ENCODE data around the gene FDXACB1.

The FDXACB1 gene, protein sequence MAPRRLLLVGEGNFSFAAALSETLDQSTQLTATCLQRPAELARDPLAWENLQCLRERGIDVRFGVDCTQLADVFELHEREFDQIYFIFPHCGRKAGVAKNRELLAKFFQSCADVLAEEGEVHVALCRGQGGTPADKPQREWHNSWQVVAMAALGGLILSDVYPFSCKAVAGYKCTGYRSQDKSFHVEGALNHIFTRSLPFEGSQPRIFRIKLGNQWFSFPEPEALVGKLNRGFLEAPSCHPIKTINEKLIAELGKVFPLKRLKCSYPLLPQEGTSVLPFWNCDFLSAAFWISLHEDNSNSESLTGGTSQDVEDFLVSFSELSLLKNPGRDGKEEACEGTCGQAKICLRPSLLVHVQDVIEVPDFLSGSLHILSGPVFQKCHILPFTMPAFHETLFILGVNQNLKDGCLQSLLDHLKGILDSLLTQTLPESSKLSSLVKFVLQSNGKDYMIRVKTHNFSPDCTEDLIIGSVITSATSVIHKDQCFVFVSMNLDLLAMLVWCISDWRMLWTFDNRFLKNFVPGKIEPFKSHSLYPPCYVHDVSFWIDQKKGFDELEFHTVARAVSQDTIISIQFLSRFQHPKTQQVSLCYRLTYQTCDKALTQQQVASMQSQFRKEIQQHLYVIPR

DNA sequence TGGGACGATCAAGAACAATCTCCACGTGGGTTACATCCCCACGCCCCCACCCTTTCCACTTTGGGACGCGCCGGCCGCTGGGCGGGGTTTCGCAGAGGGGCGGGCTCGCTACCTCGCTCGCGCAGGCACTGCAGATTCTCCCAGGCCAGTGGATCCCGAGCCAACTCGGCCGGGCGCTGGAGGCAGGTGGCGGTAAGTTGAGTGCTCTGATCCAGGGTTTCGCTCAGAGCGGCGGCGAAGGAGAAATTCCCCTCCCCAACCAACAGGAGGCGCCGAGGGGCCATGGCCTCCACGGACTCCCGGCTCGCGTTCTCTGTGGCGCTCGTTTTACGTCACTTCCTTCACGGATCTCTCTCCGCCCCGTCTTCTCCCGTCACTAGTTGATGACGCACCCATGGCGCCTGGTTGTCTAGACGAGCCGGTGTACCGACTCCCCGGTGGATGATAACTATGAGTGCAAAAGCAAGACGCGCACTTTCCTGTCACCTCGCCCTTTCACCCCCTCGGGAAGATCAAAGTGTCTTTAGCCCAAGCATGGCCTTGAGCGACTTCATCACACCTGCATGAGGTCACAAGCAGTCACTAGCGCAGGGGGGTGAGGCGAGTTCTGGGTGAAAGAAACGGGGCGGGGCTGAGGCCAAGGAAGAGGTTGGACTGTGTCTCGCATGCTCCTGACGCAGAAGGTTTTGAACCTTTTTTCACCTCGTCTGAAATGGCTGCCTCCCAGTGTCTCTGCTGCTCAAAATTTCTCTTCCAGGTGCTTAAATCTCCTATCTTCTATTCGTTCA, at the start of gene FDXACB1, which contains the start of gene CFAP68:
Gene FDXACB1 (minus strand): TSS at position 317 of the 788 bp plus-strand sequence. CDS start 33 bp downstream, at position 284.
Gene CFAP68 (plus strand): TSS at position 693 of the 788 bp plus-strand sequence. CDS start 20 bp downstream, at position 713.
- DNase-seq = peak; percentile 97

DNA sequence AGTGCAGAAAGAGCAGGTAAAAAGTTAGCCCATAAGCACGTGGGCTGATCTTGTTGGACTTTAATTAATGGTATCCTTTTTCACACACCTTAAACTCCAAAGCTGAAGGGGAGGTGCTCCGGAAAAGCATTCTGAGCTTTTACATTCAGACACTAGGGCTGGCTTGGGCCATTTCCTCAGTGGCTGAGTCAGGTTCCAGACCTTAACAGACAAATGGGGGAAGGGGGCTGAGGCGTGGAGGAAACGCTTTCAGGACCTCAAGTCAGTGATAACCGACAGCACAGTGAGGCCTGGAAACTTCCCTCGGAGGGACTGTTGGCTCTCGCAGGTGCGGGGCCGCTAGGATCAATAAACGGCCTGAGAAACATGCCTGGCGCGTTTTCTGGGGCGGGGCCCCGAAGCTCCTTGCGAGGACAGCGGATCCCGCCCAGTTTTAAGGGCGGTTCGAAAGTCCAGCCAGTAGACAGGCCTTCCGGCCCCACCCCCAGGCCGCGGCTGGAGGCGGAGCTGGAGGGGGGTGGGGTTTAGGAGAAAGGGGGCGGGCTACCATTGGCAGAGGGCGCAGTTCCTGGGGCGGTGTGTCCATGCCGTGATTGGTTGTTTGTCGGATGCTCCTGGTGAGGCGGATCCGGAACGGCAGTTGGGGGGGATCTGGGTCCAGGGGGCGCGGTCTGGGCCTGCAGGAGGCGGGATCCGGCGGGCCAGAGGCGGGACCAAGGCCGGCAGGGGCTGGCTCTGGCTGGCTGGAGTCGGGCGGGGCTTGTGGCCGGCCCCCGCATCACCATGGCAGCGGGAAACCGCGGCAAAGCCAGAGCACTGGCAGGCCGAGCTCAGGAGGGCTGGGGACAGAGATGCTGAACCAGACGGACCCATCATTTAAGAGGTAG, 47.8 kb upstream of the FDXACB1 start:
- peak; percentile 96 for DNase-seq

DNA sequence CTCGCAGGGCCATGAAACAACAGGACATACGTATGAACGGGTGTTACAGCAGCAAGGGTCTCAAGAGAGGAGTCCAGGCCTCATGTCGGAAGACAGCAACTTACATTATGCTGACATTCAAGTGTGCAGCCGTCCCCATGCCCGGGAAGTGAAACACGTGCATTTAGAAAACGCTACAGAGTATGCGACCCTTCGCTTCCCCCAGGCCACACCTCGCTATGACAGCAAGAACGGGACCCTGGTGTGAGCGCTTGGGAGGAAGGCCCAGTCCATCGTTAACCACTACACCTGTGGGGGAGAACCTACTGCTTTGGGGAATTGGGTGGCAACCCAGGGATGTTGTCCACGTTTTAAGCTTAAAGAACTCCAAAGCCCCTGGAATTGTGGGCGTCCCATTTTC, 47.0 kb upstream of the FDXACB1 start:
- no peak for DNase-seq

DNA sequence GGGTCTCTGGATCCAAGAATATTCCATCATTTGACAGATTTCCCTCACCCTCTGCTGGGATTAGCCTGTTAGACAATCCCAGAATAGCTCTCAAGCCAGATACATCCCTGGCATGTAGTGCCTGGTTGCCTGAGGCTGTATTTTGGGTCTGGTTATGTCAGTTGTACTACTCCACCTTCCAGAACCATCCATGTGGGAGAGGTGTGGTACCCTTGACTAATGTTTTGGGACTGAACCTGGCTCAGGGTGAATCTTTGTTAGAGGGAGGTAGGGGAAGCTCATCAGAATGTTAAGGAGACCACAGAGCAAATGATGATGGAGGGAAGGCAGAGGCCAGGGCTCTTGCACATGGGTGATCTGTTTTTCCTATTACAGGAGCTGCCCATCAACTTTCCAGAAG, 45.0 kb upstream of the FDXACB1 start:
- no peak for DNase-seq

DNA sequence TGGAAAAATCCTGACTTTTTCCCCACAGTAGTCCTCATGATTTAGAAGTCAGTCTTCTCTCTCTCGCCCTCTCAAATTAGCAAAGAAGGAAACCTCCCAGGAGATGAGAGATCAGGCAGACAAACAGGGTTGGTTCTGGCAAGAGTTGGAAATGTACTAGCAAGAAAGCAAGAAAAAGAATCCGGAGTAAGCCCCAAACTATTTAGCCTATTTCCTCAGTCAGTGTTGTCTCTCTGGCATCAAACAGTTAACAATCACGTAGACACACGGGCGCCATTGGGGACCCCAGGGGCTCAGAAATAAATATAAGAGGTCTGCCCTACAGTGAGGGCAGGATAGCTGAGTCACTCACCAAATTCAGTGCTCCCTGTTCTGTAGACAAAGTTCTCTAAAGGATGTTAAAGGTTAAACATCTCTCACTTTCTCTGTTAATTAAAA, 44.4 kb upstream of the FDXACB1 start:
- no peak for DNase-seq

DNA sequence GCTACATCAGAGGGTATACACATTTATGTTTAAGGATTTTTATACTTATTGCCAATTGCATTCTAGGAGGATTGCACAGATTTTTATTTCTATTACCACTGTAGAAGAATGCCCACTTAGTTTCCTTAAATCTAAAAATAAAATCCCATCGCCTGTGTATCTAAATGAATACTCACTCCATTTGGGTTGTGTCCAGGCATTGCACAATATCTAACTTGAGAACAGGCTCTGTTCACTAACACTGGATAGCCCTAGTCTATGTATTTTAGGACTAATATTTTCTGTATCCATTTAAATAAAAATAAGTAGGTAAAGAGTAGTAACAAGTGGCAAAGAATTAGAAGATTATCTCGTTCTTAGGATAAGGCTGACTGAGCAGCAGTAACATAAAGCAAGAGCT, 43.8 kb upstream of the FDXACB1 start:
- no peak for DNase-seq

DNA sequence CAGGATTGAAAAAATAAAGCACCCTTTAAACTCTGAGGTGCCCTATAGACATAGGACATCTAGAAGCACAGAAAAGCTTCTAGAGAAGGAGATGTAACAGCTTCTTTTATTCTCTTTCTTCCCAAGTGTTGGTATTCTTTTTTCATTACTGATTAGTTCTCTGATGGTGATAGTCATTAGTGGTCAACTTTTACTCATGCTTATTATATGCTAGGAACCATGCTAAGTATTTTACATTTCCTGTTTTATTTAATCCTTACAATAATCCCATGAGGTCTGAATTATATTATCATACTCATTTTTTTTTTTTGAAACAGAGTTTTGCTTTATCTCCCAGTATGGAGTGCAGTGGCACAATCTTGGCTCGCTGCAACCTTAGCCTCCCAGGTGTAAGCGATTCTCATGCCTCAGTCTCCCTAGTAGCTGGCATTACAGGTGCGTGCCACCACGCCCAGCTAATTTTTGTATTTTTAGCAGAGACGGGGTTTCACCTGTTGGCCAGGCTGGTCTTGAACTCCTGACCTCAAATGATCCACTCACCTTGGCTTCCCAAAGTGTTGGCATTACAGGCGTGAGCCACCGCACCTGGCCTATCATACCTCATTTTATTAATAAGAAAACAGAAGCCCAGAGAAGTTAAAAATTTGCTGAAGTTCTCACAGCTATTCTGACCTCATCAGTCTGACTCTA, 42.7 kb upstream of the FDXACB1 start:
- no peak for DNase-seq

DNA sequence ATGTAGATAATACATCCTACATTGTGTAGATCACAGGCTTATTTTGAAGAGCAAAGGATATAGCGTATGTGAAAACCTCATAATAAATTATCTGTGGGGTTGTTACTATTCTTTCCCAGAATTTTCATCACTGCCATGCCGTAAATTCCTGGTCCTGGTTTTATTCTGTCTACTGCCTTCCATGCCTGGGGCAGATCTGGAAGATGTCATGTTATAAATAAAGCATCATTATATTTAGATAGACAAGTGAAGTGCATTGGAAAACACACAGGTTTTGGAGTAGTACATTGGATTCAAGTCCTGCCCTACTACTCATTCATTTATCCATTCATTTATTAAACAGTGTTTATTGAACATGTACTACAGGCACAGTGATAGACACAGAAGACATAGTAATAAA, 41.9 kb upstream of the FDXACB1 start:
- no peak for DNase-seq

DNA sequence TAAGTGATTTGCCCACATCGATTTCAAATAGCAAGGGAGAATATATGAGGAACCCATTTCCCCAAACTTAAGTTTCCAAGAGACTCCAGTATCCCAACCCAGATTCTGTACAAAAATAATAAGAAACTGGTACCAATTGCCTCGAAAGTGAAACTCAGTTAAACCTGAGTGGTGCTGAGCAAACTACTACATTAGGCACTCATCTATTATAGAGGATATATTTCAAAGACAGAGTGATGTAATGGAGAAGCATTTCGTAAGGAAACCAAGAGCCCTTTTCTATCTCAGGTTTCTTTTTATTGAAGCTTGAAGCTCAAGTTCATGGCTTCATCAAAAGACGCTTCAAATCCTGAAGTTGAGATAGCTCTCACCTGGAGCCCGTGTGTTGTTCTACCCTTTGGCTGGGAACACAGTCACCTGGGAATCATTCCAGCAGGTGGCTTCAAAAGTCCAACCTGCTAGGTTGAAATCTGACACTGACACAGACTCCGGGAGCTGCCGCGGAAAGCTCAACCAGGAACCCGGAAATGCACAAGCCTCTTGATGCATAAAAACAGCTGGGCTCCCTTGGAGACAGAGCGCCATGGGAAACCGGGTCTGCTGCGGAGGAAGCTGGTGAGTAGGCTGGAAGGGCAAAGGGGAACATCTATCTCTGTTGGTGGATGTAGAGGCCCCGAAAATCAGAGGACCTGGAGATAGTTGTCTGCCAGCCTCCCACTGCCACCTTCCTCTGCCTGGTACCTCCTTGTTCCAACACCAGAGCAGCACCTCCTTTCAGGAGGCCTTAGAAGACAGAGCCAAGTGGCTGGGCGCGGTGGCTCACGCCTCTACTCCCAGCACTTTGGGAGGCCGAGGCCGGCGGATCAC, 39.7 kb upstream of the FDXACB1 start, which contains the start of gene C11orf52:
Gene C11orf52 (plus strand): TSS at position 524 of the 867 bp plus-strand sequence. CDS start 60 bp downstream, at position 584.
- peak; percentile 92 for DNase-seq

DNA sequence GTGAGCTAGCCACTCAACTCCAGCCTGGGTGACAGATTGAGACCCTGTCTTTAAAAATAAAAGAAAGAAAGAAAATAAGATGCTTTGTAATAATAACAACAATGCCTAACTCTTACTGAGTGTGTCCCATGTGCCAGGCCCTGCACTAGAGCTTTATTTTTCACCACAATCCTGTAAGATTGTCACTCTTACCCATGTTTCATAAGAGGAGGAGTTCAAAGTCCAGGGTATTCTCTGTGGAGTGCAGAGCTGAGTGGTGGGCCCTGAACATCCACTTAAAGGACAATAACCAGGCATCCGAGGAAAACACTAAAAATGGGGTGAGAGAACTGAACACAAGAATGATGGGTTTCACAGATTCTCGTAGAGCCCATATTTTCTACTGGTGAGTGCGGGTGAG, 38.8 kb upstream of the FDXACB1 start:
- DNase-seq = no peak

DNA sequence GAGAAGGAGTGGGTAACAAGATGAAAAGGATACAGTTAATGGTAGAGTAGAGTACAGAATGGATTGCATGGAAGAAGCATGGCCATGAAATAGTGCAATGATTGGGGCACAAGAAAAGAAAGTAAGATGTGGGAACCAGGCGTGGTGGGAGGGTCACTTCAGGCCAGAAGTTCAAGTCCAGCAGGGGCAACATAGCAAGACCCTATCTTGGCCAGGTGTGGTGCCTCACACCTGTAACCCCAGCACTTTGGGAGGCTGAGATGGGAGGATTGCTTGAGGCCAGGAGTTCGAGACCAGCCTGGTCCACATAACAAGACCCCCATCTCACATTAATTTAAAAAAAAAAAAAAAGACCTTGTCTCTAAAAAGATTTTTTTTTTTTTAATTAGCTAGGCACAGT, 38.3 kb upstream of the FDXACB1 start:
- DNase-seq = no peak

DNA sequence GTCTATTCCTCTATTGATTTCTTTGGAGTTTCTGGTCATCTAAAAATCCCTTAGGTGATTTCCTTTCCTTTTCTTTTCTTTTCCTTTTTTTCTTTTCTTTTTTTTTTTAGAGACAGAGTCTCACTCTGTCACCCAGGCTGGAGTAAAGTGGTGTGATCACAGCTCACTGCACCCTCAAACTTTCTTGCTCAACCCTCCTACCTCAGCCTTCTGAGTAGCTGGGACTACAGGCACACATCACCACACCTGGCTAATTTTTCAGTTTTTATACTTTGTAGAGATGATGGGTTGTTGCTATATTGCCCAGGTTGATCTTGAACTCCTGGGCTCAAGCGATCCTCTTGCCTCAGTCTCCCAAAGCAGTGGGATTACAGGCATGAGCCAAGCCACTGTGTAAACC, 37.8 kb upstream of the FDXACB1 start:
- DNase-seq = no peak

DNA sequence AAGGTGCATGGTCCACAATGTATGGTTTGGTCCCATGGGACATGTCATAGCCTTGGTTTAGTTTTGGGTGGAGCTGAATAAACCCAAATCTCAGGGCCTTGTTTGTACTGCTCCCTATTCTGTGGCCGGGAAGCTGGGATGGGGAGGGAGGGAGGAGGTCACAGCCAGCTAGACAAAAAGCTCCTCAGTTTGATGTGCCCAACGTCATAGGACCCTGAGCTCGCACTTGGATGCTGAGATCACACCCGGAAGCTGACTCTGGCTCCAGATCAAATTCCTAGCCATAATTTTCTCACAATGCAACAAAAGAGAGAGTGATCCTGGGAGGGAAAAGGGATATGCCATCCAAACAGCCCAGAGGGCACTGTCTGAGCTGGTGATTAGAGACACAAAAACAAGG, 35.0 kb upstream of the FDXACB1 start:
- DNase-seq = peak; percentile 61

DNA sequence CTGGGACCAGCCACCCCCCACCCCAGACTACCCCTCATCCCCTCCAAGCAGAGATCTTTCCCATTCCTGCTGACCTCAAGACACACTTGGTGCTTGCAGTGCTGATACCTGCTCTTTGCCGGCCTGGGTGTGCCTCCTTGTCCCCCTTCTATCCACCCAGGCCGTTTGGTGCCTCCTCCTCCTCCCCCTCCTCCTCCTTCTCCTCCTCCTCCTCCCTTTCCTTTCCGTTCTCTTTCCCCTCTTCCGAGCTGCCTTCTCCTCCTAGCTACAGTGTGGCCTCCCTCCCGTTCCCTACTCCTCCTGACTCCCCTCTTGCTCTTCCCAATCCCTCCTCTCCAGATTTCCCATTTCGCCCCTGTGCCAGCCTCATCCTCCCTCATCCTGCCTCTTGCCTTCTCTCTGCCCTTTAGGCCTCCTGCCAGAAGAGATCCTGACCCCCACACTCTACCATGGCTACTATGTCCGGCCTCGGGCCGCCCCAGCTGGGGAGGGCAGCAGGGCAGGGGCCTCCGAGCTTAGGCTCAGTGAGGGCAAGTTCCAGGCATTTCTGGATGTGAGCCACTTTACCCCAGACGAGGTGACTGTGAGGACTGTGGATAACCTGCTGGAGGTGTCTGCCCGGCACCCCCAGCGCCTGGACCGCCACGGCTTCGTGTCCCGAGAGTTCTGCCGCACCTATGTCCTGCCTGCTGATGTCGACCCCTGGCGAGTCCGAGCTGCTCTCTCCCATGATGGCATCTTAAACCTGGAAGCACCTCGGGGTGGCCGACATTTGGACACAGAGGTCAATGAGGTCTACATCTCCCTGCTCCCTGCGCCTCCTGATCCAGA, 34.3 kb upstream of the FDXACB1 start:
- no peak for DNase-seq

DNA sequence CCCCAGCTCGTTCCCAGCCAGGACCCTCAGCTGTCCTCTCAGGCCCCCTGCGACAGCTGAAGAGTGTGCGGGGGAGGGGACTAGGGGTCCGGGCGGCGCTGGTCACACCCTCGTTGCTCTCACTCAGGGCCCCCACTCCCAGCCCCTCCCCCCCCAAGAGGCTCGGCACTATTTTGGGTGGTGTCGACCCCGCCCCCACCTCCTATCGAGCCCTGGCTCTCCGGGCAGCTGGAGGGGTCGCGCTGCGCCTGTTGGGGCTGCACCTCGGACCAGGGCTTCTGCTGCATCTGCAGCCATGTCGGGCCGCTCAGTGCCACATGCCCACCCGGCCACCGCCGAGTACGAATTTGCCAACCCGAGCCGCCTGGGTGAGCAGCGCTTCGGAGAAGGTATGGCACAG, 33.6 kb upstream of the FDXACB1 start, which contains the start of gene HSPB2:
Gene HSPB2 (plus strand): TSS at position 200 of the 400 bp plus-strand sequence. CDS start 96 bp downstream, at position 296.
- DNase-seq = no peak

DNA sequence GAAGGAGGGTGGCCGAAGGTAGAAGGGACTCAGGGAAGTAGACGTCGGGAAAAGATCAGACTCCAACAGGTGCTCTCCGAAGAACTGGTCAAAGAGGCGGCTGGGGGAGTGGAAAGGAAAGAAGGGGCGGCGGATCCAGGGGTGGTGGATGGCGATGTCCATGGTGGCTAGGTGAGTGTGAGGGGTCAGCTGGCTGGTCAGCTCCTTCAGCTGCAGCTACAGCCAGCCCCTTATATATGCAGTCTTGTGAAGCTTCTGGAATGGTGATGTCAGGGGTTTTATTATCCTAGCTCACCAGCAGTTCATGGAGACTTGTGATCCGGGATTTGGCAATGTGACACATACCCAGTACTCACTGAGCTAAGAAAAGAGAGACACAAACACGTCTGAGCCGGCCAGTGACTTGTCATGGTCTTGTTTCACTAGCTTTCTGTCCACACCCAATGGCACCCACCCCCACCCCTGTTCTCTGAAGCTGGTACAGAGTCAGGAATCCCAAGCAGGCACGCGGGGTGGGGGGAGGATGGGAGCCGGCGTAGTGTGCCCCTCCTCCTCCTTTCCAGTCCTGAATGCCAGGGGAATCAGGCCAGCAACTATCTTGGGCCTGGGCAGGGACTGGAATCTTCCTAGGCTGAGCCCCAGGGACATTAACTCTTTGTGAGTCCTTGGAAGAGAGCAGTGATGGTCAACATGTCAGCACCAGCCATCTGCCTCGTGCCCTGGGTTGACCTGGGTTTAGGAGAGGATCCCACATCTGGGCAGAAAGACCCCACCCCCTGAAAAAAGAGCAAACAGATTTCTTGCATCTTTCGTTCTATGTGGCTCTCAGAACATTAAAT, 32.8 kb upstream of the FDXACB1 start, which contains the start of gene CRYAB:
Gene CRYAB (minus strand): TSS at position 208 of the 839 bp plus-strand sequence. CDS start 46 bp downstream, at position 162.
- no peak for DNase-seq

DNA sequence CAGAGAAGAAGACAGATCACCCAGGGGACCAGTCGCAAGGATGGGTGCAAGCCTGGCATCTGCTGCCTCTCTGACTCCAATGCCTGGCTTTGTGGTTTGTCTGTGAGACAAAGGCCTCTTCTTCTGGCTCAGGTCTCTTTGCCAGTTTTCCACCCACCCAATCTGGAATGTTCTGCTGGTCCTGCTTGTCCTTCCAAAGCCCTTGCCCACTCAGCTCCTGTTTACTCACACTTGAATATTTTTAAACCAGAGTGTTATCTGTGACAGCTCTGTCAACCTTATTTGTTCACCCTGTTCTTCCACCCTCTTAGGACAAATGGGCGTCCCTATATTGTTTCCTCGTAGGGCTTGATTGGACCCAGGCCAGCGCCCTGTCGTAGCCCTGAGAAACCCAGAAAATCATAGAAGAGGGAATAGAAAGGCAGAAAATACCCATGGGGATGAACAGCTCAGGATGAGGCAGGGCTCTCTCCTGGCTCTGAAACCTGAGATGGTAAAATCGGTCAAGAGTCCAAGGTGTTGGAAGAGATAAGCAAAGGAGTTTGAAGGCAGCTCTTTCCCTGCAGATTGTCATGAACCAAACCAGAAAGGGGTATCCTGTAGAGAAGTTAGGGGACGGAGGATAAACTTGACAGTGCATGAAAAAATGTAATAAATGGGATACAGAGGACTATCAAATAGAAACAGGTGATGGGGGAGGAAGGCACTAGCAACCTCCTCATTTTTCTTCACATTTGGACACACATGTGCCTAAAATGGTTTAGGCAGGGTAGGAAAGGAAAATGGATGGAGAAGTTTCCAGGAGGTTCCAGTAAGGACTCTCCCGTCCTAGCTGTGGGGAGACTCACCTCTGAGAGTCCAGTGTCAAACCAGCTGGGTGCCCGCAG, 32.0 kb upstream of the FDXACB1 start:
- DNase-seq = no peak
